ENCODE results near the gene C4orf50. TPM values are rescaled to one million over a fixed set of nuclear protein-coding genes. Genes with fewer than 3 reads are reported as not detected.

Gene C4orf50
- total and polyA plus RNA-seq, 2 experiments from 2014 or later = 0.06 to 0.31 TPM

DNA sequence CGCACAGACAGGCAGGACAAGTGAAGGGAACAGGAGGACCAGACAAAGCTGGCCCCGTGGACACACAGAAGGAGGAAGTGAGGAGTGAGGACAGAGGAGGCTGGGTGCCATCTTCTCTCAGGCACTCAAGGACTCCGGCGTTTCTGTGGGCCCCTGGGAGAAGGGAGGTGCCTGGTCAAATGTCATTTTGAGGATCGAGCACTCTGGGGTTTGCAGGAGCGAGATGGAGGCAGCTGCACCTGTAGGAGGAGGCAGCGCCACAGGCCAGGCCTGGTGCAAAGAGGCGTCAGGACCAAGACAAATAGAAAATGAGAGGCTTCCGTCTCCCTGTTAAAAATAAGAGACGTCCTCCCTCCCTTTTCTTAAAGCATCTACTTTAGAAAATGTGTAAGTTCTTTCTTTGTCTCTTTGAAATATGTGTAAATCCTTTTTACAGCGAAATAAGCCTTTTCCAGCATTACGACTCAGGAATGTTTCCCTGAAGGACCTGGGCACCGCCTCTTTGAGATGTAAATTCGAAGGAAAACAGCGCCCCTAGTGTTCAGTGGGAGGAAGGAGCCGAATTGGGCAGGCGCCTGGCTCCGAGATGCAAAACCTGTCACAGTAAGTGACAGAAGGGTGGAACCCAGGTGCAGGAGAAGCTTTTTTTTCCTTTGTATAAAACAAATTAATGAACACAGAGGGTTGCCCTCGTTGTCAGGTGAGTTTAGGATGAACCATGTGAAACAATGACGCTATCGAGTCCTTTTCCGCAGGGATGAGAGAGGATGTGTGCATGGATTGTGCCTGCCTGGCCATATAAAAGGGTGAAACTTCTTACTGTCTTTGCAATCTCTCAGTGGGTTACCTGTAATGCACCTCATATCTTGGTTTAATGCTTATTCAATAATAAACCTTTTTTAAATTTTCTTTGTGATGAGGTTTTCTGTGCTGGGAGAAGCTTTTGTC, 1.4 kb upstream of the C4orf50 start:
- Histone ChIP-seq H3K36me3 (ENCODE audit: insufficient read depth) (no peaks in the 10 kb centered on the region), H2AFZ (peak overlapping the region; percentile 2), H3K79me2 (replicated peaks; ENCODE audit: insufficient read depth) (no peaks in the 10 kb centered on the region), H3K27ac (ENCODE audit: low read depth) (no peak overlapping the region), H3K9me2 (ENCODE audit: insufficient read depth) (no peaks in the 10 kb centered on the region), H3K27me3 (ENCODE audit: insufficient read depth) (no peaks in the 10 kb centered on the region), H3K4me2 (no peak overlapping the region), H3K4me1 (ENCODE audit: insufficient read depth) (no peaks in the 10 kb centered on the region), H3F3A (replicated peaks; ENCODE audit: low read depth) (0 out of 2 replicates have a peak, but pooled peaks cover 4% of the 10 kb centered on the region), H3K4me3 (no peak overlapping the region), H4K20me1 (replicated peaks; ENCODE audit: insufficient read depth) (no peaks in the 10 kb centered on the region)
- DNase-seq (ENCODE audit: low spot score) (peak; percentile 95), ATAC-seq (peak; percentile 84)
- H3K4me1 Mint-ChIP-seq = peaks cover 23% of the 10 kb centered on the region
- no peak overlapping the region for H3K27ac Mint-ChIP-seq
- H3K36me3 Mint-ChIP-seq (ENCODE audit: low read depth) = no peaks in the 10 kb centered on the region; the same call in 2 of the 3 replicates
- peak; percentile 80 to 95 for TF ChIP-seq CTCF (conservative IDR thresholded peaks at IDR 0.05; ENCODE audit: low read depth in 2 of 2)
- no peak for TF ChIP-seq CREB1 (CRISPR knock-in tag; IDR thresholded peaks at IDR 0.05; ENCODE audit: low read depth)
- no peaks in the 10 kb centered on the region for H3K9me3 Mint-ChIP-seq
- peak overlapping the region; percentile 3; the same call in 1 of the 3 replicates for H3K4me3 Mint-ChIP-seq
- H3K27me3 Mint-ChIP-seq (ENCODE audit: insufficient read depth, low read depth, poor library complexity) = peaks cover 7% of the 10 kb centered on the region

DNA sequence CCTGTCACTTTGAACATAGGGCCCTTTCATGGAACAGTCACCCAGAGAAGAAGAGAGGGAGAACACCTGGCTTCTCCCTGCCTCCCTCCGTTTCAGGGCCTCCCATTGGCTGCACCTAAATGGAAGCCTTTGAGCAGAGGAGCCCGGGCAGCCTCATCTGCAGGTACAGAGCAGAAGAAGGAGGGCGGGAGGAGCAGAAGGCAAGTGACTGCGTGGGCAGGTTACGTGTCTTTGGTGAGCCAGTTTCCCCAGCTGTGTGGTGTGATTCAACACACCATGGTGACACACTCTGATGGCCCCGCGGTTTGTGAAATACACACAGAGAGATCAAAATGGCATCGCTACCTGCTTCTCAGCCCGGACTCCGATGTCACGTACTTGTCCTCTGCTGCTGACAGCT, 431 bp downstream of the C4orf50 start:
- Mint-ChIP-seq H3K9me3 (no peaks in the 10 kb centered on the region), H3K27ac (no peak overlapping the region), H3K36me3 (ENCODE audit: low read depth) (no peaks in the 10 kb centered on the region), H3K4me1 (peaks cover 21% of the 10 kb centered on the region), H3K4me3 (no peak overlapping the region), H3K27me3 (ENCODE audit: insufficient read depth, low read depth, poor library complexity) (peaks cover 5% of the 10 kb centered on the region)
- H4K20me1 ChIP-seq (replicated peaks; ENCODE audit: insufficient read depth) = no peaks in the 10 kb centered on the region
- no peaks in the 10 kb centered on the region for H3K4me1 ChIP-seq (ENCODE audit: insufficient read depth)
- H3F3A ChIP-seq (replicated peaks; ENCODE audit: low read depth) = 0 out of 2 replicates have a peak, but pooled peaks cover 4% of the 10 kb centered on the region
- H3K4me3 ChIP-seq = no peak overlapping the region
- H2AFZ ChIP-seq = no peak overlapping the region
- no peaks in the 10 kb centered on the region for H3K9me2 ChIP-seq (ENCODE audit: insufficient read depth)
- no peaks in the 10 kb centered on the region for H3K36me3 ChIP-seq (ENCODE audit: insufficient read depth)
- TF ChIP-seq JUNB (IDR thresholded peaks at IDR 0.05; ENCODE audit: unreplicated experiment) (no peak), EZH2phosphoT487 (IDR thresholded peaks at IDR 0.05; ENCODE audit: unreplicated experiment) (no peak), STAT1 (IDR thresholded peaks at IDR 0.05; ENCODE audit: unreplicated experiment) (no peak), ZNF114 (CRISPR knock-in tag; IDR thresholded peaks at IDR 0.05) (no peak), CTCF (conservative IDR thresholded peaks at IDR 0.05; ENCODE audit: low read depth in 2 of 2) (no peak), CREB1 (CRISPR knock-in tag; IDR thresholded peaks at IDR 0.05; ENCODE audit: low read depth) (no peak), NANOG (IDR thresholded peaks at IDR 0.05; ENCODE audit: borderline replicate concordance) (no peak), POLR2AphosphoS5 (IDR thresholded peaks at IDR 0.05; ENCODE audit: low read depth) (no peak)
- TF ChIP-seq, protein P1, sequence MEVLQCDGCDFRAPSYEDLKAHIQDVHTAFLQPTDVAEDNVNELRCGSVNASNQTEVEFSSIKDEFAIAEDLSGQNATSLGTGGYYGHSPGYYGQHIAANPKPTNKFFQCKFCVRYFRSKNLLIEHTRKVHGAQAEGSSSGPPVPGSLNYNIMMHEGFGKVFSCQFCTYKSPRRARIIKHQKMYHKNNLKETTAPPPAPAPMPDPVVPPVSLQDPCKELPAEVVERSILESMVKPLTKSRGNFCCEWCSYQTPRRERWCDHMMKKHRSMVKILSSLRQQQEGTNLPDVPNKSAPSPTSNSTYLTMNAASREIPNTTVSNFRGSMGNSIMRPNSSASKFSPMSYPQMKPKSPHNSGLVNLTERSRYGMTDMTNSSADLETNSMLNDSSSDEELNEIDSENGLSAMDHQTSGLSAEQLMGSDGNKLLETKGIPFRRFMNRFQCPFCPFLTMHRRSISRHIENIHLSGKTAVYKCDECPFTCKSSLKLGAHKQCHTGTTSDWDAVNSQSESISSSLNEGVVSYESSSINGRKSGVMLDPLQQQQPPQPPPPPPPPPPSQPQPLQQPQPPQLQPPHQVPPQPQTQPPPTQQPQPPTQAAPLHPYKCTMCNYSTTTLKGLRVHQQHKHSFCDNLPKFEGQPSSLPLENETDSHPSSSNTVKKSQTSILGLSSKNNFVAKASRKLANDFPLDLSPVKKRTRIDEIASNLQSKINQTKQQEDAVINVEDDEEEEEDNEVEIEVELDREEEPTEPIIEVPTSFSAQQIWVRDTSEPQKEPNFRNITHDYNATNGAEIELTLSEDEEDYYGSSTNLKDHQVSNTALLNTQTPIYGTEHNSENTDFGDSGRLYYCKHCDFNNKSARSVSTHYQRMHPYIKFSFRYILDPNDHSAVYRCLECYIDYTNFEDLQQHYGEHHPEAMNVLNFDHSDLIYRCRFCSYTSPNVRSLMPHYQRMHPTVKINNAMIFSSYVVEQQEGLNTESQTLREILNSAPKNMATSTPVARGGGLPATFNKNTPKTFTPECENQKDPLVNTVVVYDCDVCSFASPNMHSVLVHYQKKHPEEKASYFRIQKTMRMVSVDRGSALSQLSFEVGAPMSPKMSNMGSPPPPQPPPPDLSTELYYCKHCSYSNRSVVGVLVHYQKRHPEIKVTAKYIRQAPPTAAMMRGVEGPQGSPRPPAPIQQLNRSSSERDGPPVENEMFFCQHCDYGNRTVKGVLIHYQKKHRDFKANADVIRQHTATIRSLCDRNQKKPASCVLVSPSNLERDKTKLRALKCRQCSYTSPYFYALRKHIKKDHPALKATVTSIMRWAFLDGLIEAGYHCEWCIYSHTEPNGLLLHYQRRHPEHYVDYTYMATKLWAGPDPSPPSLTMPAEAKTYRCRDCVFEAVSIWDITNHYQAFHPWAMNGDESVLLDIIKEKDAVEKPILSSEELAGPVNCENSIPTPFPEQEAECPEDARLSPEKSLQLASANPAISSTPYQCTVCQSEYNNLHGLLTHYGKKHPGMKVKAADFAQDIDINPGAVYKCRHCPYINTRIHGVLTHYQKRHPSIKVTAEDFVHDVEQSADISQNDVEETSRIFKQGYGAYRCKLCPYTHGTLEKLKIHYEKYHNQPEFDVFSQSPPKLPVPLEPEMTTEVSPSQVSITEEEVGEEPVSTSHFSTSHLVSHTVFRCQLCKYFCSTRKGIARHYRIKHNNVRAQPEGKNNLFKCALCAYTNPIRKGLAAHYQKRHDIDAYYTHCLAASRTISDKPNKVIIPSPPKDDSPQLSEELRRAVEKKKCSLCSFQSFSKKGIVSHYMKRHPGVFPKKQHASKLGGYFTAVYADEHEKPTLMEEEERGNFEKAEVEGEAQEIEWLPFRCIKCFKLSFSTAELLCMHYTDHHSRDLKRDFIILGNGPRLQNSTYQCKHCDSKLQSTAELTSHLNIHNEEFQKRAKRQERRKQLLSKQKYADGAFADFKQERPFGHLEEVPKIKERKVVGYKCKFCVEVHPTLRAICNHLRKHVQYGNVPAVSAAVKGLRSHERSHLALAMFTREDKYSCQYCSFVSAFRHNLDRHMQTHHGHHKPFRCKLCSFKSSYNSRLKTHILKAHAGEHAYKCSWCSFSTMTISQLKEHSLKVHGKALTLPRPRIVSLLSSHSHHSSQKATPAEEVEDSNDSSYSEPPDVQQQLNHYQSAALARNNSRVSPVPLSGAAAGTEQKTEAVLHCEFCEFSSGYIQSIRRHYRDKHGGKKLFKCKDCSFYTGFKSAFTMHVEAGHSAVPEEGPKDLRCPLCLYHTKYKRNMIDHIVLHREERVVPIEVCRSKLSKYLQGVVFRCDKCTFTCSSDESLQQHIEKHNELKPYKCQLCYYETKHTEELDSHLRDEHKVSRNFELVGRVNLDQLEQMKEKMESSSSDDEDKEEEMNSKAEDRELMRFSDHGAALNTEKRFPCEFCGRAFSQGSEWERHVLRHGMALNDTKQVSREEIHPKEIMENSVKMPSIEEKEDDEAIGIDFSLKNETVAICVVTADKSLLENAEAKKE (CRISPR knock-in tag; IDR thresholded peaks at IDR 0.05) = no peak
- H3K4me2 ChIP-seq = no peak overlapping the region
- no peak for ATAC-seq
- no peaks in the 10 kb centered on the region for H3K27me3 ChIP-seq (ENCODE audit: insufficient read depth)
- no peak for DNase-seq (ENCODE audit: low spot score)
- no peak overlapping the region for H3K27ac ChIP-seq (ENCODE audit: low read depth)
- no peaks in the 10 kb centered on the region for H3K79me2 ChIP-seq (replicated peaks; ENCODE audit: insufficient read depth)

Measured in GM23338 (cell line).